ENCODE results near the gene DHRS7B. TPM values are rescaled to one million over a fixed set of nuclear protein-coding genes. Genes with fewer than 3 reads are reported as not detected.

The DHRS7B gene
- total RNA-seq, 1 donor from 2014 or later = 19.9 TPM

GRCh38 chr17:21209511-21210175 is 82.9 kb downstream of the DHRS7B start:
- no peaks in the 10 kb centered on the region for H3K9me3 Mint-ChIP-seq (ENCODE audit: low read depth)
- peak overlapping the region; percentile 62 for H3K27ac Mint-ChIP-seq
- H3K4me1 Mint-ChIP-seq (ENCODE audit: low read depth) = peaks cover 18% of the 10 kb centered on the region
- TF ChIP-seq CTCF (IDR thresholded peaks at IDR 0.05; ENCODE audit: unreplicated experiment) = no peak
- H3K36me3 Mint-ChIP-seq (ENCODE audit: insufficient read depth) = peaks cover 5% of the 10 kb centered on the region
- H3K4me3 Mint-ChIP-seq (ENCODE audit: low read depth) = no peak overlapping the region
- H3K27me3 Mint-ChIP-seq = no peaks in the 10 kb centered on the region
- no peak for DNase-seq (ENCODE audit: low spot score, unreplicated experiment)

GRCh38 chr17:21210411-21211076 is 83.8 kb downstream of the DHRS7B start:
- no peak for TF ChIP-seq CTCF (IDR thresholded peaks at IDR 0.05; ENCODE audit: unreplicated experiment)
- Mint-ChIP-seq H3K27me3 (no peaks in the 10 kb centered on the region), H3K9me3 (ENCODE audit: low read depth) (no peaks in the 10 kb centered on the region), H3K4me1 (ENCODE audit: low read depth) (peaks cover 26% of the 10 kb centered on the region), H3K36me3 (ENCODE audit: insufficient read depth) (peaks cover 5% of the 10 kb centered on the region), H3K27ac (peak overlapping the region; percentile 62), H3K4me3 (ENCODE audit: low read depth) (no peak overlapping the region)
- no peak for DNase-seq (ENCODE audit: low spot score, unreplicated experiment)

GRCh38 chr17:21211825-21212479 is 85.2 kb downstream of the DHRS7B start:
- Mint-ChIP-seq H3K36me3 (ENCODE audit: insufficient read depth) (peaks cover 4% of the 10 kb centered on the region), H3K27me3 (no peaks in the 10 kb centered on the region)
- DNase-seq (ENCODE audit: low spot score, unreplicated experiment) = no peak

GRCh38 chr17:21212826-21213637 is 86.3 kb downstream of the DHRS7B start:
- Mint-ChIP-seq H3K4me1 (ENCODE audit: low read depth) (peaks cover 26% of the 10 kb centered on the region), H3K27ac (peak overlapping the region; percentile 98), H3K27me3 (no peaks in the 10 kb centered on the region), H3K4me3 (ENCODE audit: low read depth) (peak overlapping the region; percentile 82), H3K36me3 (ENCODE audit: insufficient read depth) (peaks cover 2% of the 10 kb centered on the region), H3K9me3 (ENCODE audit: low read depth) (no peaks in the 10 kb centered on the region)
- DNase-seq (ENCODE audit: low spot score, unreplicated experiment) = no peak
- no peak for TF ChIP-seq CTCF (IDR thresholded peaks at IDR 0.05; ENCODE audit: unreplicated experiment)

More at GRCh38 chr17:21211825-21212479, 85.2 kb downstream of the DHRS7B start:
- TF ChIP-seq CTCF (IDR thresholded peaks at IDR 0.05; ENCODE audit: unreplicated experiment) = no peak
- peak overlapping the region; percentile 59 for H3K27ac Mint-ChIP-seq
- peak overlapping the region; percentile 82 for H3K4me3 Mint-ChIP-seq (ENCODE audit: low read depth)
- no peaks in the 10 kb centered on the region for H3K9me3 Mint-ChIP-seq (ENCODE audit: low read depth)
- H3K4me1 Mint-ChIP-seq (ENCODE audit: low read depth) = peaks cover 26% of the 10 kb centered on the region

- Mint-ChIP-seq H3K9me3 (ENCODE audit: low read depth) (no peaks in the 10 kb centered on the region), H3K36me3 (ENCODE audit: insufficient read depth) (peaks cover 2% of the 10 kb centered on the region), H3K4me3 (ENCODE audit: low read depth) (peak overlapping the region; percentile 82), H3K27me3 (no peaks in the 10 kb centered on the region), H3K4me1 (ENCODE audit: low read depth) (peaks cover 26% of the 10 kb centered on the region), H3K27ac (peak overlapping the region; percentile 98)
- peak; percentile 55 for DNase-seq (ENCODE audit: low spot score, unreplicated experiment)
- no peak for TF ChIP-seq CTCF (IDR thresholded peaks at IDR 0.05; ENCODE audit: unreplicated experiment)
Measured at GRCh38 chr17:21213638-21214014, 86.9 kb downstream of the DHRS7B start.
